IPS-NIHi7 (cell line): Measurements from ENCODE around the gene METTL14.
A peak's percentile ranks its signal among the peaks of the same experiment; 100 is the strongest.
"Not testable (repeated sequence)": the region's sequence is repeated elsewhere in the genome, so short reads cannot be mapped to it uniquely, and the experiment has no call there.

Source experiments
- DNase-seq: peaks from one replicate; pipeline ENCODE4 v3.0.0; 2012; ENCODE audit warnings: mixed read lengths; ENCODE audit errors: extremely low spot score

The METTL14 gene

DNA sequence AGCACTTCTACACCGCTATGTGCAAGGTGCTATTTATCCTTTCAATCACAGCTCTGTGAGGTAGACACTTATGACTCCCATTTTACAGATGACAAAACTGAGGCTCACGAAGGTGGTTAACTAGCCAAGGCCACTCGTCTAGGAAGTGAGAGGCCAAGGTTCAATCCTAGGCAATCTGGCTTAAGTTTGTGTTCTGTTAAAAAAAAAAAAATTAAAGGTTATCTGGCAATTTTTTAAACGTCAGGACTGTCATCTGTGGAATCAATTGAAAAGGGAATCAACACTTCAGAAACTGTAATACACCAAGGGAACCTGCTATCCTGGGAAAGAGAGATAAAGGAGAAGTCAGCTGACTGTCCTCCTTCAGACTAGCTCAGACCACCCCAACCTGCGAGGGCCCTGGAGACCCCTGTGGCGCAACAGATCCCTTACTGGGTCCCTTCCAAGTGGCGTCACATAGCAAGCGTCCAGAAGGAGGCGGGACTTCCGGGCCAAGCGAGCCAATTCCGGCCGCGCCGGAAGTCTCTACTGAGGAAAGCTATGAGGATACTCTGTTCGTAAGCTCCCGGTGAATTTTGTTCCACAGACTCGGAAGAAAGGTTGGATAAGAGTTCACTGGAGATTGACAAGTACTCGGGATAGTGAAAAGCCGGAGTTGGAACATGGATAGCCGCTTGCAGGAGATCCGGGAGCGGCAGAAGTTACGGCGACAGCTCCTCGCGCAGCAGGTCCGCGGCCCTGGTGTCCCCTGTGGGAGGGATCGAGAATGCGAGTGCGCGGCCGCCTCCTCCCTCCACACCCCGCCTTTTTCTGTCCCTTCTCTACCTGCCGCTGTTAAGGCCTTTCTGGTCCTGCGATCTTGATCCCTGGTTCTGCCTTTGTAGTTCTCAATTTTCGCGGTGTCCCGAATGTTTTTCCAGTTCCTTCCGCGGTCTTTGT is at the start of gene METTL14:
Gene METTL14, plus strand, starts transcription at position 520 of the 939 bp plus-strand sequence. Its CDS starts 143 bp downstream, at position 663.
- peak; percentile 95 for DNase-seq

DNA sequence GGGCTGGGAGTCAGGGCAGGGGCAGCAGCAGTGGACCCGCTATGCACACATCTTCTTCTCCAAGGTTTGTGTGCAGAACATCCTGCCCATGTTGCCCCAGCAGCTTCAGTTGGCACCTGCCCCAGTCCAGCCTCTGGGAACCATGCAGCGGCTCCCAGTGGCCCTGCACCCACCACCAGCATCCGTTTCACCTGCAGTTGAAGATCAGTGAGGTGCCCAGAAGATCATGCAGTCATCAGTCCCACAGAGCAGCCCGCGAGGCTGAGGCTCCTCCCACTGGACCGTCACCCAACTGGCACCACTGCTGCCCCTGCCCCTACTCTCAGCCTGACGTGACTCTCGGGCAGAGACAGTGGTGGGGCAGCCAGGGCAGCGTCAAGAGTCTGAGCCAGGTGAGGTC is 49.1 kb upstream of the METTL14 start:
- DNase-seq: not testable (repeated sequence)

DNA sequence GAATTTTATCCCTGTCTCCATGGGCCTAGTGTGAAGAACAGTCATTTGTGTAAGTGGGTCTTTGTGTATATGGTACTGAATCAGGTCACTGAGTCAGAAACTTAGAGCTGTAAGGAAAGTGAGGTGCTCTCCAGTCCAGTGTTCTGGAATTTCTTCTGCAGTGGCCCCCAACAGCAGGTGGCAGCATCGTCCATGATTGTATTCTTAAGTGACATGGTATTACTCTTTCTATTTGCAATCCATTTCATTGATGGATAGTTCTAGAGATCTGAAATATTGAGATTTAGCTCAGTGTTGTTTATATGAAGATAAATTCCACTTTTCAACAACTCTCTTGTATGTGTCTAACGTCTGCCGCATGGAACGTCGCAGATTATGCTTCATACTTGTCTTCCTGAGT is 20.5 kb upstream of the METTL14 start:
- DNase-seq: not testable (repeated sequence)

DNA sequence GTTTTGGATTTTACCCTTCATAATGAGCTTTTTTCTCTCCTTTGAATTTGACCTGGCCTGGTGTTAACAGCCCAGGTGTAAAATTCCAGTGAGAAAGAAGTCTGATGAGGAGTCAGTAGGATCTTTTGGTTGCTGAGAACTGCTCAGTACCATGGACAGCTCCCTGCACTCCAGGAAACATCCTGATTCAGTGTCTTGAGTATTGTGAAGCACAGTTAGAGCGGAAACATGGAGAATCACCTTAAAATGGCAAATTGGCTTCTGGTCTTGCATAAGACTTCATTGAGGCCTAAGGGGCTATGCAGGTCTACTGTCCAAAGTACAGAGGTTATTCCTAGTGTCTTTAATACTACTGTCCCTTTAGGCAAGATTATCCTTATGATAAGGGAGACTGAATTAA is 16.0 kb upstream of the METTL14 start:
- DNase-seq: peak; percentile 51

DNA sequence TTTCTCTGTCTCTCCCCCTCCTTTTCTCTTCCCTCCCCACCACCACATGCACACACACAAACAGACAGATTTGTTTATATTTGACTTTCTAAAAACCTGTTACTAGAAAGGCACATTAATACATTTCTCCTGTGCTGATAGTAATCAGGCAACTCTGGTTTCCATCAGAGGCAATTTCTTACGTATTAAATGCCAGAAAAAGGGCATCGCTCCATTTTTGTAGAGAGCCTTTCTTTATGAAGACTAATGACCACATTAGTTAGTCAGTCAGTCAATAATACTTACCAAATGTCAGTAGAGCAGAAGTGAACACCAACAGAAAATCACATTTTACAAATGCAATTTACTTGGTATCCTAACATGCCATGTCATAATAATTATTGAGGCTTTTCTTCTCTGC is 14.2 kb upstream of the METTL14 start:
- not testable (repeated sequence) for DNase-seq

DNA sequence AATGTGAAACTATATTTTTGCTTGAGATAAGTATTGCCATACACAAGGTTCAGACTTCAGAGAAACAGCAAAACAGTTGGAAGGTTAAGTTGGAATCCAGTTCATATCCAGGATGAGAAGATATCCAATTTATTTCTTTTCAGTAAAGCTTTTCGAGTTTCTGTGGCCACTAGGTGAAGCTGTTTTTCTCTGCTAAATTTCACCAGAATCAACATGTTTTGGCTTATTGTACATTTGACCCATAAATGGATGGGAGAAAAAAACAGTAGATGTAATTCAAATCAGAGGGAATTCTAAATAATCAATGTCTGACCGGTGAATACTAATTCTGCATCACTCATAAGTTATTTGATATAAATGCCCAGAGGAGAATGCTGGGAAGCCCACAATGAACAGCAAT is 9.1 kb upstream of the METTL14 start:
- no peak for DNase-seq

DNA sequence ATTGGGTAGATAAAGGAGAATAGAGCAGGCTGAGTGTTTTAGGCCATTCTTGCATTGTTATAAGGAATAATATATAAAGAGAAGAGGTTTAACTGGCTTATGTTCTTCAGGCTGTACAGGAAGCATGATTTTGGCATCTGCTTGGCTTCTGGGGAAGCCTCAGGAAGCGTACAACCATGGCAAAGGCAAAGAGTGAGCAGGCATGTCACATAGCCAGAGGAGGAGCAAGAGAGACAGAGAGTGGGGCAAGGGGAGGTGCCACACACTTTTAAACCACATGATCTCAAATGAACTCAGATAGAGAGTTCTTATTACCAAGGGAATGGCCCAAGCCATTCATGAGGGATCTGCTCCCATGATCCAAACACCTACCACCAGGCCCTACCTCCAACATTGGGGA is 4.4 kb upstream of the METTL14 start:
- DNase-seq: no peak

DNA sequence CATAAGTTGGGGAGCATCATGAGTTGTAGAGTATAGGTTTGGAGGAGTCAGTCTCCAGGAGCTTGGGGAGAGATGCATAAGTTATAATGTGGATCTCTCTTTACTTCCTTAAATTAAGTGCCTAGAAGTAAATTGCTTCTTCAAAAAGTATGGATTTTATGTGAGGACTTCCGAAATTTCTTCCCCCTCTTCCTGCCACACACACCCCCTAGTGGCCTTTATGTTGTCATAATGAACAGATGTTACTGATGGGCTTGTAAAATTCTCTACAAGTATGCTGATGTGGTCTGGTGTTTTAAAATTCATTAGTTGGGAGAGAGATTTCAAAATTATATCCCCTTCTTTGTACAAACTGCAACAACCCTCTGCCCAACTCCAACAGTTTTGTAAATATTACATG is 2.3 kb upstream of the METTL14 start:
- peak; percentile 15 for DNase-seq

DNA sequence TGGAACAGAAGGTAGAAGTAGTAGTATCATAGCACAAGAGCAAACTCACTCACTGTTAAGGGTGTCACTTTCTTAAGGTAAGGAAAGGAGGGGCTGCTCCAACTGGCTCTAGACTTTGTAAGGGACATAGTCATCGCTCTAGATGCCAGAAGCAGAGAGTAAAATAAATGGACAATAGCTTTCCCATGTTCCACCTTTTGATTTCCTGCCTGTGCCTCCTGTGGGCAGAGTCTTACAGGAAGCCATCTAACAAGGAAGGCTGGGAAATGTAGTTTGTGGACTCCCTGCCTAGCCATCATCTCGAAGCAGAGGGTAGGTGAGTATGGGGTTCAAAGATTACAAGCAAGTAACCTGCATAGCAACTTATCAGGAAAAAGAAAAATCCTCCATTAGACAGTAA is 1.7 kb upstream of the METTL14 start:
- DNase-seq: peak; percentile 22

DNA sequence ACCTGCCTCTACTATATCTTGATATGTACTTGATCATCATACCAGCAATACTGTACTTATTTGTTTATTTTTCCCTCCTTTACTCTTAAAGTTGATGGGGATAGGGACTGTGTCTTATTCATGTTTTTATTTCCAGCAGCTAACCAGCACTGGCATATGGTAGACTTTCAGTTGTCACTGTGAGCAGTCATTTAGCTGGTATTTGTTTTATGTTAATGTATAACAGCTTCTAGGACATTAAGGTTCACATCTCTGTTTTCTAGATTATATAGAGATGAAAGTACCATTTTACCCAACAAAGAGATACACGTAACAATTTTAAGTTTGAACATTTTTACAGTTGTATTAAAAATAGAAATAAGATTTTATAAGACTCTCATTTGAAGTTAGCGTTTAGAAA is 17.9 kb downstream of the METTL14 start:
- DNase-seq: no peak

DNA sequence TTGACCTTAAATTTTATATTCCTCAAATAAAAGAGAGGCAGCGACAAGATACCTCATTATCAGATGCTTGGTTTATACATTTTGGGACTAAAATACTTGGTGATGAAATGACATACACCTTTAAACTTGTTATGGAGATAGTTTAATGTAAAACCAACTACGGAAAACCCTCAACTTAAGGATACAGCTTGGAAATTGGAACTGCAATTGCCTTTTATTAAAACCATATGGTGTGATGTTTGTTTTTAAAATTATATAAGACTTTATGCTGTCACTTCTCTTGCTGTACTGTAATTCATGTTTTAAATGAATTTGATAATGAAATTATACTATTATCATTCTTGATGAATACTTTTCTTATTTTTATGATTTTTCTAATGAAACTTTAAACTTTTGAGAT is 25.9 kb downstream of the METTL14 start:
- no peak for DNase-seq

DNA sequence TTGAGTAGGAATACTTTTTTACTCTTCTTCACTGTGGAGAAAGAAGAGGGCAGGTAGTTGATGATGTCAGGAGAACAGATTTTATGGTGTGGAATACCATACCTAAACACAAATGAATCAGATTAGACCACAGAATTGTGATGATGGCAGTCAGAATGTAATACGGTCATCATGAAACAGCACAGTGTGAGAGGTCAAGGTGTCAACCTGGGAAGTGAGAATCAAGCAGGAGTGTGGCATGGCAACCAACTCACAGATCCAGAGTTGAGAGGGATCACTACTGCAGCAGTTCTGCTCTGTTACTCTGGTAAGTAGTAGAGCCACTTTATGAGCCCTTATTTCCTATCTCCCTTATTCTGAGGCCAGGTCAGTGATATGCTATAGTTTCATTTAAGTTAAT is 27.7 kb downstream of the METTL14 start:
- no peak for DNase-seq

DNA sequence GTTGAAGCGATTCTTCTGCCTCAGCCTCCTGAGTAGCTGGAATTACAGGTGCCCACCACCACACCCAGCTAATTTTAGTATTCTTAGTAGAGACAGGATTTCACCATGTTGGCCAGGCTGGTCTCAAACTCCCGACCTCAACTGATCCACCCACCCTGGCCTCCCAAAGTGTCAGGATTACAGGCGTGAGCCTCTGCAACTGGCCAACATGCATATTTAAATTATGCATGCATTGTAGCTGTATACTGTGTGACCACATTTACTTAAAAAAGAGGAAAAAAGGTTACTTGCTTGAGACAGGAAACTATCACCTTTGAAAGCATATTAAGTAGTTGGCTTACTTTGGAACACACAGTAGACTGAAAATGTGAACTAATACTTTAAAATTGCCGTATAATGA is 29.5 kb downstream of the METTL14 start:
- no peak for DNase-seq

DNA sequence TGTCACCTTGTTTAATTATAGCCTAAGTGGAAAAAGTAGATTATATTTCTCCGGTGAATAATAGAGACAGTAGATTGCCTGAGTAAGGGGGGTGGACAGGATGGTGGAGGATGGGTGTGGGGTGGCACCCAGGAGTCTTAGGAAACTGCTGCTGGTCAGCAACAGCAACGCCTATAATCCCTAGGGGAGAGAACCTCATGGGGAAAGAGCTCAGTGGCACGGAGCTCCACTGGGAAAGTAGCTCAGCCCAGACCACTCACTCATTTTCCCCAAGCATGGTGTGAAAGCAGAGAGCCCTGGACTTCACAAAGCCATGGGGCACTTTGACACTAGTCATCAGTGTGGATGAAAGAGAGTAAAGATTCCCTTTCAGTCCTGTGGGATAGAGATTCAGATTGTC is 31.1 kb downstream of the METTL14 start:
- peak; percentile 16 for DNase-seq

DNA sequence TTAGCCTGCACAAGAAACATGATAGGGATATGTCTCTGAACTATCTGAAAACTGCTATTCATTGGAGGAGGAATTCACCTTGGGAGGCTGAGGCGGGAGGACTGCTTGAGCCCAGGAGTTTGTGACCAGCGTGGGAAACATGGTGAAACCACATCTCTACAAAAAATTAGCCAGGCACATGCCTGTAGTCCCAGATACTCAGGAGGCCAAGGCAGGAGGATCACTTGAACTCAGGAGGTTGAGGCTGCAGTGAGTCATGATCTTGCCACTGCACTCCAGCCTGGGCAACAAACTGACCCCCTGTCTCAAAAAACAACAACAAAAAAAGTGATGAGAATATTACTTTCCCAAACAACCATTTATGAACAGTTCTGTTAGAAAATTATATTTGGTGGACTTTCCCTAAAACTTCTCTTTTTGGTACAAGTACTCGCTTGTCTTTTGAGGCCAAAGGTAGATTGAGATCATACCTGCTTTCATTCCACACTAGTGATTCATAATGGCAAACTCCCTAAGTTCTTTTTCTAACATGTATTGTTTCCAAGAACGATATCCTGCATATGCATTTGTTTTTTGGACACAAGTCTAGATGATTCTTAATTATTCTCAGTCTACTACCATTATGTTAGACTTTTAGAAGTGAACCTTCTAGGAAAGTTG is 33.4 kb downstream of the METTL14 start:
- DNase-seq: no peak

DNA sequence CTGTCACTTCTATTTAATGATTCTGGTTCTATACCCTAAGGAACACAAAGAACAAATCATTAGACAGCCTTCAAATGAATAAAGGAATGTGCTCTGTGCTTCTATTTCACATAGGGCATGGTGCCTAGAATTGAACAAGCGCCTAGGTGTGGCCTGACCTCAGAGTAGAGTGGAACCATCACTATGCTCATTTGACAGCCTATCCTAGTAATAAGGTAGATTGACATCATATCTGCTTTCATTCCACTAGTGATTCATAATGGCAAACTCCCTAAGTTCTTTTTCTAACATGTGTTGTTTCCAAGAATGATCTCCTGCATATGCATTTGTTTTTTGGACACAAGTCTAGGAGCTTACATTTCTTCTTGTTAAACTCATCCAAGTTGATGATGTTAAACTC is 36.6 kb downstream of the METTL14 start:
- no peak for DNase-seq

DNA sequence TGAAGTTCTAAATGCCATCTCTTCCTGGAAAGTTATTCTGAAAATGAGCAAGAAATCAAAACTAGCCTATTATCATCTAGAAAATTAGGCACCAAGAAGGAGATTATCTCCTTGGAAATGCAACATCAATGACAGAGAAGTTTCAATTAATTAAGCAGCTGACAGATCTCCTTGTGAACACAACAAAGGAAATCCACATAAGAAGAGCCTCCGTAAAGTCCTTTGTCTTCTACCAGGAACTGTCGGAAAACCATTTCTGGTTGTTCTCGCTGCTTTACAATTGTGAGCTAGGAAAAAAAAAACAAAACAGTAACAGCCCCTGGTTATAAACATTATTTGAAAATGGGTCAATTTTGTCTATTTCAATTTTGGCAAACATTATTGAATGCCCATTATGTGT is 38.2 kb downstream of the METTL14 start:
- no peak for DNase-seq

DNA sequence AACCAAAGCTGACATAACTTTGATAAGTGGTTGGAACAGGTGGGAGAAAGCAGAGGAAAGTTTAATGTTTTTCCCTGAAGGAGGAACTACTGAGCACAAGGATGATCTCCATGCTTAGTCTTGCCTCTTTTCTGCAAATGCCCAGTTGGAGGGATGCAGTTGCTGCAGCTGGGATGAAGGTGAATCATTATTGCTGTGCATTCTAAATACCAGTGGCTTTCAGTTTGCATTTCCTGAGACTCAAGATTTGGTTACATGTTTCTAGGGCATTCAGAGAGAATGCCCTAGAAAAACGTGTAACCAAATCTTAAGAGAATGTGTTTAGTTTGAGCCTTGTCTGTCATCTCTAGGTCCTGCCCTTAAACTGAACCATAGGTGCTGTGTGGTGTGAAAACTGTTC is 42.2 kb downstream of the METTL14 start:
- DNase-seq: no peak

DNA sequence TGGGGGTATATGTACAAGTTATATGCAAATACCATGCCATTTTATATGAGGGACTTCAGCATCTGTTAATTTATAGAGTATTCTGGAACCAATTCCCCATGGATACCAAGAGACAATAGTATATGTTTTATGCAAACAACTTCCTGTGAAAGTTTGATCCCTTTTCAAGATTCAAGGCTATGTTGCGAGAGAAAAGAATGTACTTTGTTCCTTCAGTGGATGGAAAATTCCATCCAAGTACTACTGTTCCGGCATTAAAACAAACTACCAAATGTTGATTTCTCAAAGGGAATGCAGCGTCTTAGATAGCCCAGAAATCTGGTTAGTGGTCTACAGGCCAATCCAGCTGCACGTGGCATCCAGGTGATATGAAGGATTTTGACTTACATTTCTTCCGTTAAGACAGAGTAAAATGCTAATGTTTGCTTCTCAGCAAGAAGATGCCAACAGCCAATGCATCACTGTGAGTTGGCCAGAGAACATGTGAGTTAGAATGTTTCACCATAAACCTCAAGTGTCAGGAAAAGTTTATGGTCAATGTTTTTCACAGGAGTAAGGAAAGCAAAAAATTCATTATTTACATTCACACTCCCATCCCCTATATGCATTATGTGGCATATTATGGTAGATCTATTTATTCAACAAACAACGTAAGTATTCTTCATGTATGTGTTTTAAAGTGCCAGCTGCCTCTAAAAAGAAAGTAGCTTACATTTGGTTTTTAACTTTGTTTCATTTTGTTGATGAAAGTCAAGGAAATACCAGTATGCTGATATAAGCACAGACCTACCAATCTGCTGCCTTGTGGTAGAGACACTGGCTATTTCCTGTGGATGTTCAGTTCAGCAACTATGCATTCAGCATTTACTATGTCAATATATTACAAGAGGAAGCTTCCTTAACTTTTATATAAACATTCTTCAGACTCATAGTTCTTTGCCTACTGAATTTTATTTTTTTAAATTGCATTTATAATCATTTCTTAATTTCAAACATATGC is 44.4 kb downstream of the METTL14 start:
- no peak for DNase-seq

DNA sequence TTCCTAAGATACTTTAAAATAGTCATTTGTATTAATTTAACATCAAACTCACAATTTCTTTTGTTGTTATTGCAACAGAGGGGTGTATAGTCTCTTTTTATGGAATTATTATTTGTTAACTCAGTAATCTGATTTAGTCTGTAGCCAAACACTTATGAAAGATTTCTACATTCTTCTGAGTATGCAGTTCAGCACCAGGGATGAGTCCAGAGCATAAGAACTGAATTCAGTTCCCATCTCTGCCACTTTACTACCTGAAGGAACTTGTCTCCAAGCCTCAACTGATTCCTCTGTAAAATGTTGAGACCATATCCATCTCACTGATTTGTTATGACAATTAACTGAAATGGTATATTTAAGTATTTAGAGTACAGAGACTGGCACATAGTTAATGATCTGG is 45.5 kb downstream of the METTL14 start:
- DNase-seq: no peak

DNA sequence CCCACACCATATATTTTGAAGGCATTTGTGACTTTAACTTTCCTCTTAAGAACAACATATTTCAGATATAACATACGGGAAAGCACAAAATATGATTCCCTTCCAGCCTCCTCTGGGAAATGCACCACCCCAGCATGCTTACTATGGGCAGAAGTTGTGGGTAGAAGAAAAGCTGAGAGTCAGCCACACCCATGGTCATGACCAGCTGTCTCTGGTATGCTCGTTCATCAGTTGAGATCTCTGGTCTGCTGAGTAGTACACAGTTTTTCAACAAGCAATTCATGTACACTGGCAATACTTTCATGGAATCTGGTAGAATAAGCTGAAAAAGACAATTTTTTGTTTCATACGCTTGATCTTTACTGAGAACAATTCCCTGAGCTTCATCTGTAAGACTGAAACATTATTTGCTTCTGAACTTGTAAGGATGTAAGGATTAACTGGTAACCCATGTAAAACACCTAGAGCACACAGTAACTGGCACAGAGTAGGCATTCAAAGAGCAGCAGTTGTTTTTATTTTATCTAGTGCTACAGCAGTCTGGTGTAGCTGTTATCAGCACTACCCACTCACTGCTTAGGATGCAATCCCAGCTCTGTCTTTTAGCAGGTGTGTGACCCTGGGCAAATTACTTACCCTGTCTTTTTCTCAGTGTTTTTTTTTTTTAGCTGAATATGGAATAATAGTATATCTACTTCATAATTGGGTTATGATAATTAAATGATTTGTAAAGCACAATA is 47.6 kb downstream of the METTL14 start:
- no peak for DNase-seq
